Fibroblast of mammary gland (primary cell): Measurements from ENCODE around the gene CNPY1.

Experiments
- DNase-seq: peaks from one replicate; pipeline ENCODE4 v3.0.0-alpha.2; 2010; ENCODE audit warnings: low read depth
- H3K4me3 ChIP-seq: 2 replicates; pipeline ENCODE4 v1.5.1; 2011; ENCODE audit warnings: low read depth, mild to moderate bottlenecking, low read length, moderate library complexity; ENCODE audit not compliant: control insufficient read depth
- TF ChIP-seq, protein P1 (sequence below): conservative IDR thresholded peaks from 2 replicates; pipeline ENCODE4 v1.5.1; 2011; ENCODE audit warnings: low read depth, low read length, inconsistent platforms; ENCODE audit not compliant: control insufficient read depth, insufficient read depth

CNPY1 gene

DNA sequence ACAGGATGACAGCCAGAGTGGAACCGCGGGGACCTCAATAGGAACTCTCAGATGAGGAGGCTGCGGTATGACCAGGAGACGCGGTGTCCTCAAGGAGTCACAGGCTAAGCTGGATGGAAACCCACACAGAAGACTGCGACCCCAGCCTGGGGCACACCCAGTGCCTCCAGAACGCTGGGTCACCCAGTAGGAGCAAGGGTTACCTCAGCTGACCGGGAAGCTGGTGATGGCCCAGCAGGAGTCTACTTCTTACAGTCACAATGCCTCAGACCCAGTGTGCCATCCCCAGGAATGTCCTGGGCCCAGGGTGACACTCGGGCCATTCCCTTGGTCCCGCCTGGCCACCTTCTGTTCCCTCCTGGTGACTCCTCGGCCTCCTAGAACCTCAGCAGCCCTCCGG, 29.9 kb downstream of the CNPY1 start:
- no peak for DNase-seq
- TF ChIP-seq, protein P1, sequence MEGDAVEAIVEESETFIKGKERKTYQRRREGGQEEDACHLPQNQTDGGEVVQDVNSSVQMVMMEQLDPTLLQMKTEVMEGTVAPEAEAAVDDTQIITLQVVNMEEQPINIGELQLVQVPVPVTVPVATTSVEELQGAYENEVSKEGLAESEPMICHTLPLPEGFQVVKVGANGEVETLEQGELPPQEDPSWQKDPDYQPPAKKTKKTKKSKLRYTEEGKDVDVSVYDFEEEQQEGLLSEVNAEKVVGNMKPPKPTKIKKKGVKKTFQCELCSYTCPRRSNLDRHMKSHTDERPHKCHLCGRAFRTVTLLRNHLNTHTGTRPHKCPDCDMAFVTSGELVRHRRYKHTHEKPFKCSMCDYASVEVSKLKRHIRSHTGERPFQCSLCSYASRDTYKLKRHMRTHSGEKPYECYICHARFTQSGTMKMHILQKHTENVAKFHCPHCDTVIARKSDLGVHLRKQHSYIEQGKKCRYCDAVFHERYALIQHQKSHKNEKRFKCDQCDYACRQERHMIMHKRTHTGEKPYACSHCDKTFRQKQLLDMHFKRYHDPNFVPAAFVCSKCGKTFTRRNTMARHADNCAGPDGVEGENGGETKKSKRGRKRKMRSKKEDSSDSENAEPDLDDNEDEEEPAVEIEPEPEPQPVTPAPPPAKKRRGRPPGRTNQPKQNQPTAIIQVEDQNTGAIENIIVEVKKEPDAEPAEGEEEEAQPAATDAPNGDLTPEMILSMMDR = no peak
- no peak overlapping the region for H3K4me3 ChIP-seq

DNA sequence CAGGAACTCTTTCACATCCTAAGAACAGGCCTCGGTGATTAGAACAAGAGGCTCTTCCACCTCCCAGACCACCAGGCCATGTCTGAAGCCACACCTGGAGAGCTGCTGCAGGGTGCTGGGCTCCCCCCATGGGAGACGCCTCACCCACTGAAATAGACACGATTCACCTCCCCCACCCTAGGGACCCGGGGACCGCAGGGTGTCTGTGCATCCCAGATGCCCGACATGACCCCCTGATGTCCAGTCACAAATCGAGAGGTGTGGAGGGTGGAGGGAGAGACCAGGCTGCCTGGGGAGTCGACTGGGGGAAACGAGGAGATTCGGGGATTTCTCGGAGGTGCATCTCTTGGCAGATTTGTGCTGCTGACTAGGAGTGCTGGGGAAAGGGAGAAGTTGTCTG, 31.0 kb downstream of the CNPY1 start:
- H3K4me3 ChIP-seq = no peak overlapping the region

DNA sequence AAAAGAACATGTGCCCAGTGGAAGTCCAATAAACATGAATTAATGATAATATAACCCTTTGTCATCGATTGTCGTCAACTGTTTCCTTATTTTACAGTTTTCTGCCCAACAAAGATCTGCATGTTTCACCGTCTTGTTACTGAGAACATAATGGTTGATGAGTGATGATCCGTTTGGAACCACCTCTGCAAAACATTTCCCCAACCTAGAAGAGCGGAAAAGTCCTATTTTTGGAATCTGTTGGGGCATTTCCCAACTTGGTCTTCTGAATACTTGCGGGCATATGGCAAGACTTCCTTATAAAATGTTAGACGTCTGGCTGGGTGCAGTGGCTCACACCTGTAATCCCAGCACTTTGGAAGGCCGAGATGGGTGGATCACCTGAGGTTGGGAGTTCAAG, 32.1 kb downstream of the CNPY1 start:
- TF ChIP-seq, protein P1 = no peak
- no peak overlapping the region for H3K4me3 ChIP-seq
- no peak for DNase-seq

More for the DNA sequence above, 31.0 kb downstream of the CNPY1 start:
- no peak for DNase-seq
- TF ChIP-seq, protein P1 = no peak

DNA sequence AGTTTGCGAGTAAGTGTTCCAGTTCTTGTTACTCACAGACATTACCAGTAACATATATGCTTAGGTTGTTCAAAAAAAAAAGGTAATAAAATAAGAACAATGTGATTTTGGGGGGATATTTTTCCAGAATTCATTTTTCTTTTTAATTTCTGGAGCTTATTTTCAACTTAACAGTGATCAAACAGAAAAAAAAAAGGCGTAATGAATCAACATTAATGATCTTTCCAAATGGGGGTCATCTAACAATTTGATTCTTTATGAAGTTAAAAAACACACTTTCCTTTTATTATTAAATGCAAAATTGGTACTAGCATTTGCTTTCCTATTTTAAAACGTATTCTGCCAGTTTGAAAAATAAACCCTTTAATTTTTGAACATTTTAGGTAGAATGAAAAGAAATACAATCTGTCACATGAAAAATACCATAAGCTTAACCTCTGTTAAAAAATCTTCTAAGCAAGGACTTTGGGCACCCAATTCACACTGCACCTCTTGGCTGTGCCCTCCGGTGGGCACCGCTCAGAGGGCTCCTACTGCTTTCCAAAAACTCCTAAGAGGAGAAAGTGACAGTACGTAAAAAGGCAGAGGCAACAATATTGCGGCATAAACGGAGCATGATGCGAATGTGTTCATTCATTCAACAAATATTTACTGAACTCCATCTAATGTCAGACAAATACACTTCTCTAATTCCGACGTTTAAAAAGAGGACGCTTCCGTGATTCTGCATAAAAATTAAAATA, 32.6 kb downstream of the CNPY1 start:
- no peak overlapping the region for H3K4me3 ChIP-seq
- TF ChIP-seq, protein P1 = no peak
- DNase-seq = no peak

DNA sequence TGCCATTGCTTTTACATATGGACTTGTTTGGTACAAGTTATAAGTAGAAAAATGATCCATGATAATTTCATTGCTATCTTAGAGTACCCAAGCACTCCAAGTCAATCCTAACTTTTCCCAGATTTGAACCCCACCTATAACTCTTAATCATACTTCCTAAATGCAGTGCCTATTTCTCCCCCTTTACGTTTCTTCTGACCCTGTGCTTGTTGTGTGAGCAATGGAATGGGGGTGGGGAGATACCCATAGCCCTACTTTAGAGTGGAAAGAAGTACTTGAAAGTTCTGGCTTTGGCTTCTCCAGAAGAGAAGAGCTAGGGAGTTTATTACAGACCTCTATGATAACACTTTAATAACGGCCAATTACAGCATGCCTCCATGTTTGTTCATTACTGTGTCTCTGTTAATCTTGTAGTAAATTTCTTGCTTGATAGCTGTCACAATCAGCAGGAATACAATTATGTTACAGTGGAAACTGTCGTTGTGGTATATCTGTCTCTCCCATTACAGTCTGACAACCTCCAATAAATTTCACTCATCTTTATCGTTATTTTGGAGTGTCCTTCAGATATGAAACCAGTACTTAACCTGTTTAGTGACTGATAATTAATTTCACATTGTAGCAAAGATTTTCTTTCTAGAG, 34.0 kb downstream of the CNPY1 start:
- H3K4me3 ChIP-seq = no peak overlapping the region
- no peak for DNase-seq
- TF ChIP-seq, protein P1 = no peak

DNA sequence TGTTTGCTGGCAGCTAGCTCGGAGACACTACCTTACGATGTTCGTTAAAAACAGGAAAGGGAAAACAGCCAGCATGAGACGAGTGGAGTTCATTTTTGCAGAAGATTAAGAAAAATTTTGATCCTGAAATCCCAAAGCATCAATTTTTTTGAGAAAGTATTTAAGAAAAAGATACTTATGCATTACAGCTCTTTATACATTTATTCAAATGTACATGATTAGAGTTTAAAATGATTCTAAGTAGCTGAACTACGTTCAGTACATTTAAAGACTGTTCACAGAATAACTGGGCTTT, 34.7 kb downstream of the CNPY1 start:
- no peak overlapping the region for H3K4me3 ChIP-seq
- TF ChIP-seq, protein P1 = no peak
- no peak for DNase-seq
